ENCODE measurements around the gene ST7L. TPM values are rescaled to one million over a fixed set of nuclear protein-coding genes. Genes with fewer than 3 reads are reported as not detected.

Gene ST7L
- total RNA-seq, 1 experiment from 2014 or later: 18.0 TPM

DNA sequence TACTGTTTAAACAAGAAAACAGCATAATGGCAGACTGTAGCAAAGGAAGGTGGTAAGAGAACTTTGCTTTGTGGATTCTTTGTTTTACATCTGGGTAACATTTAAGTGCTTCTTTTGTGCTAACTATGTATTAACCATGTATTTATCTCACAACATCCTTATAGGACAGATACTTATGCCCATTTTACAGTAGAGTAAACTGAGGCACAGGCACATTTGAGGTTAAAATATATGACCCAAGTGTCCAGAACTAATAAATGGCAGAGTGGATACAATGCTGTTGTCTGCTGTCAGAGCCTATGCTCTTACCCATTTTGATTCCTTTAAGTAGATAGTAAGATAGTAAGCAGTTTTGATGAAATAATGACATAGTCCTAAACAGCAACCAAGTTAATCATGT, 7.9 kb upstream of the ST7L start:
- peaks cover 6% of the 10 kb centered on the region; the same call in 1 of the 2 replicates for H3K36me3 Mint-ChIP-seq
- H3K27me3 Mint-ChIP-seq (ENCODE audit: low read depth): no peaks in the 10 kb centered on the region
- POLR2A ChIA-PET: interaction anchor here (0.6 kb wide), 1 partner anchor 34 kb away, joined by 6 read pairs; no protein-coding TSS in a partner anchor
- no peak for DNase-seq (ENCODE audit: low spot score)
- no peak overlapping the region for H3K4me3 Mint-ChIP-seq
- CTCF ChIA-PET: interaction anchor here (0.7 kb wide), 1 partner anchor 832 kb away, joined by 5 read pairs; no protein-coding TSS in a partner anchor
- no peak overlapping the region for H3K27ac Mint-ChIP-seq
- ATAC-seq: no peak
- no peaks in the 10 kb centered on the region for H3K9me3 Mint-ChIP-seq
- H3K4me1 Mint-ChIP-seq: 0 out of 2 replicates have a peak, but pooled peaks cover 3% of the 10 kb centered on the region
- no peak for TF ChIP-seq TP53 (CRISPR knock-in tag; IDR thresholded peaks at IDR 0.05)
- TF ChIP-seq, protein P1, sequence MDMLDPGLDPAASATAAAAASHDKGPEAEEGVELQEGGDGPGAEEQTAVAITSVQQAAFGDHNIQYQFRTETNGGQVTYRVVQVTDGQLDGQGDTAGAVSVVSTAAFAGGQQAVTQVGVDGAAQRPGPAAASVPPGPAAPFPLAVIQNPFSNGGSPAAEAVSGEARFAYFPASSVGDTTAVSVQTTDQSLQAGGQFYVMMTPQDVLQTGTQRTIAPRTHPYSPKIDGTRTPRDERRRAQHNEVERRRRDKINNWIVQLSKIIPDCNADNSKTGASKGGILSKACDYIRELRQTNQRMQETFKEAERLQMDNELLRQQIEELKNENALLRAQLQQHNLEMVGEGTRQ (CRISPR knock-in tag; IDR thresholded peaks at IDR 0.05): no peak
- TF ChIP-seq, protein P2, sequence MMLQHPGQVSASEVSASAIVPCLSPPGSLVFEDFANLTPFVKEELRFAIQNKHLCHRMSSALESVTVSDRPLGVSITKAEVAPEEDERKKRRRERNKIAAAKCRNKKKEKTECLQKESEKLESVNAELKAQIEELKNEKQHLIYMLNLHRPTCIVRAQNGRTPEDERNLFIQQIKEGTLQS (CRISPR knock-in tag; conservative IDR thresholded peaks at IDR 0.05): no peak
- no peak for TF ChIP-seq SMAD4 (CRISPR knock-in tag; IDR thresholded peaks at IDR 0.05)
- no peak for TF ChIP-seq TEAD1 (CRISPR knock-in tag; IDR thresholded peaks at IDR 0.05)
- TF ChIP-seq NFYB (CRISPR knock-in tag; conservative IDR thresholded peaks at IDR 0.05; ENCODE audit: low read depth): no peak
- TF ChIP-seq SP1 (CRISPR knock-in tag; conservative IDR thresholded peaks at IDR 0.05): no peak

DNA sequence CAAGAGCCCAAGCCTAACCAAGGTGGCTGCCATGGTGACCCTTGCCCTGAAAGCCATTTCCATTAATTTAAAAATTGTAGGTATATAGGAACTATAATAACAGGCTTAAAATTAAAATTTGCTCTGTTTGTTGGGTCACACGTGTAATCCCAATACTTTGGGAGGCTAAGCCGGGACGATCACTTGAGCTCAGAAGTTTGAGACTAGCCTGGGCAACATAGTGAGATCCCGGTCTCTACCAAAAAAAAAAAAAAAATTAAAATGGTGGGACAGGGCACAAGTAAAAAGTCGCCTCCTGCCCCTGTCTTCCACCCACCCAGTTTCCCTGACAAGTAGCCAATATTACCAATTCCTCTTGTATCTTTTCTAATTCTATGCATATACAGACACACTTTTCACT, 7.3 kb upstream of the ST7L start:
- no peak for ATAC-seq
- no peaks in the 10 kb centered on the region for H3K9me3 Mint-ChIP-seq
- TF ChIP-seq ZBTB21 (CRISPR knock-in tag; IDR thresholded peaks at IDR 0.05; ENCODE audit: borderline replicate concordance): no peak
- no peak for TF ChIP-seq NR1H2 (CRISPR knock-in tag; IDR thresholded peaks at IDR 0.05)
- no peak for TF ChIP-seq GRHL2 (CRISPR knock-in tag; IDR thresholded peaks at IDR 0.05; ENCODE audit: insufficient replicate concordance, severe bottlenecking)
- TF ChIP-seq RELA (CRISPR knock-in tag; IDR thresholded peaks at IDR 0.05; ENCODE audit: borderline replicate concordance): no peak
- TF ChIP-seq, protein P3, sequence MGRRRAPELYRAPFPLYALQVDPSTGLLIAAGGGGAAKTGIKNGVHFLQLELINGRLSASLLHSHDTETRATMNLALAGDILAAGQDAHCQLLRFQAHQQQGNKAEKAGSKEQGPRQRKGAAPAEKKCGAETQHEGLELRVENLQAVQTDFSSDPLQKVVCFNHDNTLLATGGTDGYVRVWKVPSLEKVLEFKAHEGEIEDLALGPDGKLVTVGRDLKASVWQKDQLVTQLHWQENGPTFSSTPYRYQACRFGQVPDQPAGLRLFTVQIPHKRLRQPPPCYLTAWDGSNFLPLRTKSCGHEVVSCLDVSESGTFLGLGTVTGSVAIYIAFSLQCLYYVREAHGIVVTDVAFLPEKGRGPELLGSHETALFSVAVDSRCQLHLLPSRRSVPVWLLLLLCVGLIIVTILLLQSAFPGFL (CRISPR knock-in tag; IDR thresholded peaks at IDR 0.05; ENCODE audit: borderline replicate concordance): no peak
- no peak for TF ChIP-seq FOXP1 (CRISPR knock-in tag; IDR thresholded peaks at IDR 0.05; ENCODE audit: borderline replicate concordance)
- no peak for TF ChIP-seq ESRRA (CRISPR knock-in tag; IDR thresholded peaks at IDR 0.05; ENCODE audit: borderline replicate concordance)
- TF ChIP-seq, protein P4, sequence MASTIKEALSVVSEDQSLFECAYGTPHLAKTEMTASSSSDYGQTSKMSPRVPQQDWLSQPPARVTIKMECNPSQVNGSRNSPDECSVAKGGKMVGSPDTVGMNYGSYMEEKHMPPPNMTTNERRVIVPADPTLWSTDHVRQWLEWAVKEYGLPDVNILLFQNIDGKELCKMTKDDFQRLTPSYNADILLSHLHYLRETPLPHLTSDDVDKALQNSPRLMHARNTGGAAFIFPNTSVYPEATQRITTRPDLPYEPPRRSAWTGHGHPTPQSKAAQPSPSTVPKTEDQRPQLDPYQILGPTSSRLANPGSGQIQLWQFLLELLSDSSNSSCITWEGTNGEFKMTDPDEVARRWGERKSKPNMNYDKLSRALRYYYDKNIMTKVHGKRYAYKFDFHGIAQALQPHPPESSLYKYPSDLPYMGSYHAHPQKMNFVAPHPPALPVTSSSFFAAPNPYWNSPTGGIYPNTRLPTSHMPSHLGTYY (CRISPR knock-in tag; IDR thresholded peaks at IDR 0.05): no peak
- TF ChIP-seq, protein P5, sequence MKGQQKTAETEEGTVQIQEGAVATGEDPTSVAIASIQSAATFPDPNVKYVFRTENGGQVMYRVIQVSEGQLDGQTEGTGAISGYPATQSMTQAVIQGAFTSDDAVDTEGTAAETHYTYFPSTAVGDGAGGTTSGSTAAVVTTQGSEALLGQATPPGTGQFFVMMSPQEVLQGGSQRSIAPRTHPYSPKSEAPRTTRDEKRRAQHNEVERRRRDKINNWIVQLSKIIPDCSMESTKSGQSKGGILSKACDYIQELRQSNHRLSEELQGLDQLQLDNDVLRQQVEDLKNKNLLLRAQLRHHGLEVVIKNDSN (CRISPR knock-in tag; IDR thresholded peaks at IDR 0.05): no peak
- TF ChIP-seq, protein P6, sequence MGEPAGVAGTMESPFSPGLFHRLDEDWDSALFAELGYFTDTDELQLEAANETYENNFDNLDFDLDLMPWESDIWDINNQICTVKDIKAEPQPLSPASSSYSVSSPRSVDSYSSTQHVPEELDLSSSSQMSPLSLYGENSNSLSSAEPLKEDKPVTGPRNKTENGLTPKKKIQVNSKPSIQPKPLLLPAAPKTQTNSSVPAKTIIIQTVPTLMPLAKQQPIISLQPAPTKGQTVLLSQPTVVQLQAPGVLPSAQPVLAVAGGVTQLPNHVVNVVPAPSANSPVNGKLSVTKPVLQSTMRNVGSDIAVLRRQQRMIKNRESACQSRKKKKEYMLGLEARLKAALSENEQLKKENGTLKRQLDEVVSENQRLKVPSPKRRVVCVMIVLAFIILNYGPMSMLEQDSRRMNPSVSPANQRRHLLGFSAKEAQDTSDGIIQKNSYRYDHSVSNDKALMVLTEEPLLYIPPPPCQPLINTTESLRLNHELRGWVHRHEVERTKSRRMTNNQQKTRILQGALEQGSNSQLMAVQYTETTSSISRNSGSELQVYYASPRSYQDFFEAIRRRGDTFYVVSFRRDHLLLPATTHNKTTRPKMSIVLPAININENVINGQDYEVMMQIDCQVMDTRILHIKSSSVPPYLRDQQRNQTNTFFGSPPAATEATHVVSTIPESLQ (CRISPR knock-in tag; IDR thresholded peaks at IDR 0.05): no peak
- TF ChIP-seq, protein P7, sequence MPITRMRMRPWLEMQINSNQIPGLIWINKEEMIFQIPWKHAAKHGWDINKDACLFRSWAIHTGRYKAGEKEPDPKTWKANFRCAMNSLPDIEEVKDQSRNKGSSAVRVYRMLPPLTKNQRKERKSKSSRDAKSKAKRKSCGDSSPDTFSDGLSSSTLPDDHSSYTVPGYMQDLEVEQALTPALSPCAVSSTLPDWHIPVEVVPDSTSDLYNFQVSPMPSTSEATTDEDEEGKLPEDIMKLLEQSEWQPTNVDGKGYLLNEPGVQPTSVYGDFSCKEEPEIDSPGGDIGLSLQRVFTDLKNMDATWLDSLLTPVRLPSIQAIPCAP (CRISPR knock-in tag; IDR thresholded peaks at IDR 0.05): no peak
- H3K27me3 Mint-ChIP-seq (ENCODE audit: low read depth): no peaks in the 10 kb centered on the region
- no peak overlapping the region for H3K27ac Mint-ChIP-seq
- no peak overlapping the region for H3K4me3 Mint-ChIP-seq
- no peak for DNase-seq (ENCODE audit: low spot score)
- peaks cover 6% of the 10 kb centered on the region; the same call in 1 of the 2 replicates for H3K36me3 Mint-ChIP-seq
- CTCF ChIA-PET: no interaction called here
- peaks cover 4% of the 10 kb centered on the region; the same call in 1 of the 2 replicates for H3K4me1 Mint-ChIP-seq
- POLR2A ChIA-PET: no interaction called here

All from WTC11 (cell line).